Stimulated activated CD4-positive, alpha-beta T cell treated with anti-CD3 and anti-CD28 coated beads, Interleukin-2, amount 100 ng/mL, for 48 hours (primary cell): ENCODE results near the gene SCAF1.
A peak's percentile ranks its signal among the peaks of the same experiment; 100 is the strongest.

Experiments used
- DNase-seq, 2 donors: peaks; one replicate each; pipeline ENCODE4 v3.0.0-alpha.2; 2020

SCAF1 gene

GRCh38 chr19:49651029-49651819 lies 9.2 kb downstream of the SCAF1 start:
- no peak for DNase-seq

- DNase-seq: no peak
Measured at GRCh38 chr19:49651820-49652550, 10.0 kb downstream of the SCAF1 start.

GRCh38 chr19:49652551-49653465 lies 10.8 kb downstream of the SCAF1 start:
- no peak for DNase-seq

GRCh38 chr19:49653466-49653806 lies 11.4 kb downstream of the SCAF1 start:
- no peak for DNase-seq

- DNase-seq: no peak
Measured at GRCh38 chr19:49654581-49654980, 12.6 kb downstream of the SCAF1 start.

GRCh38 chr19:49655570-49656455 lies 13.8 kb downstream of the SCAF1 start:
- no peak for DNase-seq

- DNase-seq: no peak
Measured at GRCh38 chr19:49656456-49657109, 14.6 kb downstream of the SCAF1 start.

GRCh38 chr19:49657493-49658138 lies 15.6 kb downstream of the SCAF1 start:
- DNase-seq: no peak

GRCh38 chr19:49658139-49658517 lies 16.1 kb downstream of the SCAF1 start:
- no peak for DNase-seq

- no peak for DNase-seq
Measured at GRCh38 chr19:49658566-49659442, 16.8 kb downstream of the SCAF1 start.

- no peak for DNase-seq
Measured at GRCh38 chr19:49660338-49660961, 18.4 kb downstream of the SCAF1 start.

- no peak for DNase-seq
Measured at GRCh38 chr19:49662011-49662410, 20.0 kb downstream of the SCAF1 start.

GRCh38 chr19:49663224-49663623 lies 21.2 kb downstream of the SCAF1 start:
- DNase-seq: no peak

GRCh38 chr19:49664171-49665035 lies 22.4 kb downstream of the SCAF1 start:
- DNase-seq: peak; percentile 94 to 95

GRCh38 chr19:49665036-49665350 lies 23.0 kb downstream of the SCAF1 start:
- DNase-seq: no peak

GRCh38 chr19:49665351-49666119 lies 23.5 kb downstream of the SCAF1 start, which contains the start of the genes BCL2L12 and IRF3:
TSS of gene BCL2L12 (plus strand) at chr19:49665933. CDS start at chr19:49666693, 760 bp downstream.
TSS of gene IRF3 (minus strand) at chr19:49665857. CDS start at chr19:49664838, 1,019 bp downstream.
- DNase-seq: peak; percentile 99

GRCh38 chr19:49666120-49666444 lies 24.1 kb downstream of the SCAF1 start:
- no peak for DNase-seq

GRCh38 chr19:49667473-49667872 lies 25.5 kb downstream of the SCAF1 start:
- no peak for DNase-seq
